Brain pericyte (primary cell): ENCODE measurements around the gene CC2D1A.
"Not testable (repeated sequence)": the region's sequence is repeated elsewhere in the genome, so short reads cannot be mapped to it uniquely, and the experiment has no call there.

ENCODE experiments used
- DNase-seq: peaks from one replicate; pipeline ENCODE4 v3.0.0-alpha.2; 2012; ENCODE audit warnings: low read depth, low spot score

CC2D1A gene

DNA sequence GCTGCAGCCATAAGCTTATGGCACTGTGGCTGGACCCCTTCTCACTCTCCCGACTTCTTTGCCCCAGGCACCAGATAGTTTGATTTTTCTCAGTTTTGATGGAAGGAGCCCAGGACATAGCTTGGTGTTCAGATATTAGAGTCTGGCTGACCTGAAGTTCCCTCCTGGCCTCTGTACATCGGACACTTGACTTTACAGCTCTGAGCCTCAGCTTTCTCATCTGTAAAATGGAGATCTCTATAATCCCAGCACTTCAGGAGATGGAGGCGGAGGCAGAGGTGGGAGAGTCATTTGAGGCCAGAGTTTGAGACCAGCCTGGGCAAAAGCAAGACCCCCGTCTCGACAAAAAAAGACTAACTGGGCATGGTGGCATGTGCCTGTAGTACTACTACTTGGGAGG is 909 bp downstream of the CC2D1A start:
- no peak for DNase-seq

- DNase-seq = no peak
Observed at GRCh38 chr19:13908674-13909073, 2.7 kb downstream of the CC2D1A start.

GRCh38 chr19:13909430-13909829 is 3.4 kb downstream of the CC2D1A start:
- no peak for DNase-seq

- DNase-seq = no peak
Observed at GRCh38 chr19:13913352-13913751, 7.4 kb downstream of the CC2D1A start.

- no peak for DNase-seq
Observed at GRCh38 chr19:13914777-13915176, 8.8 kb downstream of the CC2D1A start.

GRCh38 chr19:13917888-13918406 is 11.9 kb downstream of the CC2D1A start:
- no peak for DNase-seq

GRCh38 chr19:13918726-13919411 is 12.9 kb downstream of the CC2D1A start:
- no peak for DNase-seq

DNA sequence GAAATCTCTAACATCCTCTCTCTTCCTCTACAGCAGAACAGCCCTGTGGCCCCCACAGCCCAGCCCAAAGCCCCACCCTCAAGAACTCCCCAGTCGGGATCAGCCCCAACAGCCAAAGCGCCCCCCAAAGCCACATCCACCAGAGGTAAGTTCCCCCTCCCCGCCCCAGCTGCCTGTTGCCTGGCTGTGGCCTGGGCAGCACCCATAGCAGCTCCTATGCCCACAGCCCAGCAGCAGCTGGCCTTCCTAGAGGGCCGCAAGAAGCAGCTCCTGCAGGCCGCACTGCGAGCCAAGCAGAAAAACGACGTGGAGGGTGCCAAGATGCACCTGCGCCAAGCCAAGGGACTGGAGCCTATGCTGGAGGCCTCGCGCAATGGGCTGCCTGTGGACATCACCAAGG is 14.5 kb downstream of the CC2D1A start:
- no peak for DNase-seq

GRCh38 chr19:13920940-13921747 is 15.1 kb downstream of the CC2D1A start:
- no peak for DNase-seq

- DNase-seq = not testable (repeated sequence)
Observed at GRCh38 chr19:13922118-13922517, 16.1 kb downstream of the CC2D1A start.

- no peak for DNase-seq
Observed at GRCh38 chr19:13923194-13923987, 17.4 kb downstream of the CC2D1A start.

- no peak for DNase-seq
Observed at GRCh38 chr19:13926010-13926409, 20.0 kb downstream of the CC2D1A start.

- DNase-seq = no peak
Observed at GRCh38 chr19:13926715-13927114, 20.7 kb downstream of the CC2D1A start.

DNA sequence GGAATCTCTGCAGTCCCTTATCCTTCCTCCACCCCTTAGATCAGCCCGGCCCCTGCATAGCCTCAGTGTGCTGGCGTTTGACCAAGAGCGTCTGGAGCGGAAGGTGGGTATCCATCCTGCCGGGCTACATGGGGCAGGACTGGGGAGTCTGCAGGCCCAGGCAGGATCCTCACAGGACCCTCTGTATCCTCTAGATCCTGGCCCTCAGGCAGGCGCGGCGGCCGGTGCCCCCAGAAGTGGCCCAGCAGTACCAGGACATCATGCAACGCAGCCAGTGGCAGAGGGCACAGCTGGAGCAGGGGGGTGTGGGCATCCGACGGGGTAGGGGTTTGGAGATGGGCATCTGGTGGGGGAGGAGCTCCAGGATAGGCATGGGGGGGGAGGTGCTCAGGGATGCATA is 23.3 kb downstream of the CC2D1A start:
- no peak for DNase-seq

DNA sequence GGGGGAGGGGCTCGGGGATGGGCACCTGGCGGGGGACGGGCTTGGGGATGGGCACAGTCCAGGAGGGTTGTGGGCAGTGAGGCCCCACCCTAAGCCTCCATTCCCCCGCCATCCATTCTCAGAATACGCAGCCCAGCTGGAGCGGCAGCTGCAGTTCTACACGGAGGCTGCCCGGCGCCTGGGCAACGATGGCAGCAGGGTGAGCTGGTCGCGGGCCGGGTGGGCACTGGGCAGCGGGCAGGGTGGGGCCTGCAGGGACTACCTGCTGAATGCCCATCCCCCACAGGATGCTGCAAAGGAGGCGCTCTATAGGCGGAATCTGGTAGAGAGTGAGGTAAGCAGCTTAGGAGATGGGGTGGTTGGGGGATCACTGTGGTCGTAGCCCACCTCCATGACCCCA is 24.0 kb downstream of the CC2D1A start:
- no peak for DNase-seq

DNA sequence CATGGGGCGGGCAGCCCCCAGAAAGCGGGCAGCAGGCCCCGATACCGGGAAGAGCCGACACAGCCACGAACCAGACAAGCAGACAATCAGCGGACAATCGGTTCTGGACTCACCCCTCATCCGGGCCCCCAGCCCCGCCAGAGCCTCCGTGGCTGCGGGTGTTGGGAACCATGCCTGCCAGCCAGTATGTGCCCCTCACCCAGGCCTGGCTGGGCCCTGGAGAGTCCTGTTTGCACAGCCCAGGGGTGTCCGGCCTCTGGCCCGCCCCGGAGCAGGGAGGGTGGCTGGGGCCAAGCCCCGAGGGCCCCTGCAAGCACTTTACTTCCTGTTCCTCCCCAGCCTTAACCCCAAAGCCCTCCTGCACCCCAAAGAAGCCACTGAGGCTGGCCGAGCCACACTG is 24.4 kb downstream of the CC2D1A start:
- no peak for DNase-seq

DNA sequence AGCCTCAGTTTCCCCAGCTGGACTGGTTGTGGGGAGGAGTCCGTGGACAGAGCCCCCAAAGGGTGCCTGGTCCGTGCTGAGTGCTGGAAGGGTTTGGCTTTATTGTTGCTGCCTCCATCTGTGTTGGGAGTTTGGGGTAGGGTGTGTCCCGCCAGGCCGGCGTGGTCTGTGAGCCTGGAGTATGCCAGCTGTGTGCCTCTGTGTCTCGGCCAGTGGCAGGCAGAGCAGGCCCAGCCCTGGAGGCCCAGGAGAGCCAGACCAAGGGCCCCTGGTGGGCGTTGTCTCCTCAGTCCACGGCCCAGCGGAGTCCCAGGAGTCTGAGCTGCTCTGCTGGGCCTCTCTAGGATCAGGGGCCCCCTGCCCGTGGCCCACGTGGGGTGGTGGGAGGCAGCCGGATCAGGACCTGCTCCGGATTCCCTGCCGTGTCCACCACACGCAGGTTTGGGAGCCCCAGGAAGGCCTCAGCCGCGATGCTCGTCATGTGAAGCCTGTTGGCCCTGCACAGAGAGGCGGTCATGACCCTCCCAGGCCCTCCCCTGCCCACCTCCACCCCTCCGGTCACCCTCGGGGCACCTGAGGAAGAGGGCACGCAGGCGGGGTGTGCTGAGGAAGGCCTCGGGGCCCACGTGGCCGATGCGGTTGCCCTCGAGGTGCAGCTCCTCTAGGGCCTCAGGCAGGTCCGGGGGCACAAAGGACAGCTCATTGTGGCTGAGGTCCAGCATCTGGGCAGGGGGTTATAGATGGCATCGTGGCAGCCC is 25.6 kb downstream of the CC2D1A start:
- no peak for DNase-seq

- DNase-seq = no peak
Observed at GRCh38 chr19:13932149-13932637, 26.2 kb downstream of the CC2D1A start.

- DNase-seq = no peak
Observed at GRCh38 chr19:13932911-13933393, 27.0 kb downstream of the CC2D1A start.

DNA sequence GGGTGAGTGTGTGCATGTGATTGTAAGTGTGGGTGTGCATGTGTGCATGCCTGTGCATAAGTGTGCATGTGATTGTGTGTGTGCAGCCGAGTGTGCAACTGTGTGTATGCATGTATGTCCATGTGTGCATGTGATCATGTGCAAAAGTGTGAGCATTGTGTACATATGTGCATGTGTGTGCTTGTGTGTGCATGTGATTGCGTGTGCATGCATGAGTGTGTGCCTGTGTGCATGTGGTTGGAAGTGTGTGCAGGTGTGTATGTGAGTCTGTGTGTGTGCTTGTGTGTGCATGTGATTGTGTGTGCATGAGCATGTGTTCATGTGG is 28.7 kb downstream of the CC2D1A start:
- DNase-seq = no peak
